Measurements from ENCODE around the gene OGFR. TPM values are rescaled to one million over a fixed set of nuclear protein-coding genes. Genes with fewer than 3 reads are reported as not detected.

The OGFR gene
- total RNA-seq, 1 donor from 2014 or later: 56.5 TPM

GRCh38 chr20:62813588-62813987 lies 9.0 kb downstream of the OGFR start:
- Mint-ChIP-seq H3K9me3 (no peaks in the 10 kb centered on the region), H3K4me1 (peaks cover 25% of the 10 kb centered on the region), H3K4me3 (no peak overlapping the region), H3K36me3 (peaks cover 4% of the 10 kb centered on the region), H3K27ac (no peak overlapping the region), H3K27me3 (ENCODE audit: low read depth) (no peaks in the 10 kb centered on the region)
- no peak for DNase-seq (ENCODE audit: low spot score in 2 of 2, unreplicated experiment in 2 of 2)
- TF ChIP-seq CTCF (IDR thresholded peaks at IDR 0.05; ENCODE audit: unreplicated experiment): no peak

- no peaks in the 10 kb centered on the region for H3K27me3 Mint-ChIP-seq (ENCODE audit: low read depth)
- no peak for TF ChIP-seq CTCF (IDR thresholded peaks at IDR 0.05; ENCODE audit: unreplicated experiment)
- H3K4me3 Mint-ChIP-seq: no peak overlapping the region
- peaks cover 25% of the 10 kb centered on the region for H3K4me1 Mint-ChIP-seq
- peaks cover 4% of the 10 kb centered on the region for H3K36me3 Mint-ChIP-seq
- H3K27ac Mint-ChIP-seq: no peak overlapping the region
- no peak for DNase-seq (ENCODE audit: low spot score in 2 of 2, unreplicated experiment in 2 of 2)
- no peaks in the 10 kb centered on the region for H3K9me3 Mint-ChIP-seq
These were observed 9.5 kb downstream of the OGFR start for GRCh38 chr20:62814060-62814708.

- no peak overlapping the region for H3K4me3 Mint-ChIP-seq
- peaks cover 28% of the 10 kb centered on the region for H3K4me1 Mint-ChIP-seq
- TF ChIP-seq CTCF (IDR thresholded peaks at IDR 0.05; ENCODE audit: unreplicated experiment): no peak
- H3K9me3 Mint-ChIP-seq: no peaks in the 10 kb centered on the region
- no peak for DNase-seq (ENCODE audit: low spot score in 2 of 2, unreplicated experiment in 2 of 2)
- peak overlapping the region; percentile 93 for H3K27ac Mint-ChIP-seq
- no peaks in the 10 kb centered on the region for H3K27me3 Mint-ChIP-seq (ENCODE audit: low read depth)
- peaks cover 4% of the 10 kb centered on the region for H3K36me3 Mint-ChIP-seq
These were observed 10.1 kb downstream of the OGFR start for GRCh38 chr20:62814709-62815065.

GRCh38 chr20:62815066-62815991 lies 10.7 kb downstream of the OGFR start:
- Mint-ChIP-seq H3K4me3 (peak overlapping the region; percentile 74), H3K9me3 (no peaks in the 10 kb centered on the region), H3K4me1 (peaks cover 34% of the 10 kb centered on the region), H3K27me3 (ENCODE audit: low read depth) (no peaks in the 10 kb centered on the region), H3K36me3 (peaks cover 5% of the 10 kb centered on the region), H3K27ac (peak overlapping the region; percentile 93)
- TF ChIP-seq CTCF (IDR thresholded peaks at IDR 0.05; ENCODE audit: unreplicated experiment): no peak
- DNase-seq (ENCODE audit: low spot score in 2 of 2, unreplicated experiment in 2 of 2): peak in 1 of 2 experiments; percentile 68

GRCh38 chr20:62816031-62816883 lies 11.6 kb downstream of the OGFR start:
- Mint-ChIP-seq H3K27ac (peak overlapping the region; percentile 93), H3K4me1 (peaks cover 35% of the 10 kb centered on the region), H3K27me3 (ENCODE audit: low read depth) (no peaks in the 10 kb centered on the region), H3K36me3 (peaks cover 6% of the 10 kb centered on the region), H3K4me3 (peak overlapping the region; percentile 74), H3K9me3 (no peaks in the 10 kb centered on the region)
- peak in 1 of 2 experiments; percentile 73 for DNase-seq (ENCODE audit: low spot score in 2 of 2, unreplicated experiment in 2 of 2)
- no peak for TF ChIP-seq CTCF (IDR thresholded peaks at IDR 0.05; ENCODE audit: unreplicated experiment)
